H9 (cell line): ENCODE data around the gene ABCD1. TPM values are rescaled to one million over a fixed set of nuclear protein-coding genes. Genes with fewer than 3 reads are reported as not detected.

Experiments
- DNase-seq: peaks from one replicate; pipeline ENCODE4 v3.0.0-alpha.2; 2017
- H2AFZ ChIP-seq: one replicate; pipeline ENCODE4 v1.6.1; 2013; ENCODE audit warnings: mild to moderate bottlenecking, low read length, control low read depth, moderate library complexity
- H2AK5ac ChIP-seq: 2 replicates; pipeline ENCODE4 v1.6.1; 2013; ENCODE audit warnings: low read length, control low read depth, mixed read lengths; ENCODE audit not compliant: insufficient read length
- H2BK120ac ChIP-seq: one replicate; pipeline ENCODE4 v1.6.1; 2013; ENCODE audit warnings: low read depth, mild to moderate bottlenecking, low read length, control low read depth, inconsistent platforms; ENCODE audit not compliant: poor library complexity, severe bottlenecking
- H2BK12ac ChIP-seq: 2 replicates; pipeline ENCODE4 v1.6.1; 2013; ENCODE audit warnings: low read length, control low read depth, mixed read lengths, low read depth; ENCODE audit not compliant: insufficient read length
- H2BK15ac ChIP-seq: 2 replicates; pipeline ENCODE4 v1.6.1; 2013; ENCODE audit warnings: low read depth, low read length, control low read depth
- H2BK20ac ChIP-seq: one replicate; pipeline ENCODE4 v1.6.1; 2013; ENCODE audit warnings: low read depth, mild to moderate bottlenecking, low read length, control low read depth, inconsistent platforms; ENCODE audit not compliant: poor library complexity, severe bottlenecking
- H2BK5ac ChIP-seq: 2 replicates; pipeline ENCODE4 v1.6.1; 2013; ENCODE audit warnings: low read length, control low read depth, mixed read lengths; ENCODE audit not compliant: insufficient read length
- H3K14ac ChIP-seq: 2 replicates; pipeline ENCODE4 v1.6.1; 2013; ENCODE audit warnings: low read length, control low read depth; ENCODE audit not compliant: insufficient read depth
- H3K18ac ChIP-seq: 2 replicates; pipeline ENCODE4 v1.6.1; 2013; ENCODE audit warnings: low read depth, mild to moderate bottlenecking, mixed read lengths, low read length, control low read depth; ENCODE audit not compliant: insufficient read length
- H3K23ac ChIP-seq: 2 replicates; pipeline ENCODE4 v1.6.1; 2013; ENCODE audit warnings: low read length, control low read depth, mixed read lengths, low read depth; ENCODE audit not compliant: insufficient read length
- H3K23me2 ChIP-seq: 2 replicates; pipeline ENCODE4 v1.6.1; 2013; ENCODE audit warnings: low read depth, mild to moderate bottlenecking, mixed read lengths, low read length, control low read depth; ENCODE audit not compliant: insufficient read length, poor library complexity, severe bottlenecking
- H3K27ac ChIP-seq: 2 replicates; pipeline ENCODE4 v1.5.1; 2013; ENCODE audit warnings: low read length, control low read depth, mixed read lengths, low read depth; ENCODE audit not compliant: insufficient read length
- H3K27me3 ChIP-seq: 2 replicates; pipeline ENCODE4 v1.6.1; 2013; ENCODE audit warnings: low read length, control low read depth, inconsistent platforms; ENCODE audit not compliant: insufficient read depth
- H3K4ac ChIP-seq: 2 replicates; pipeline ENCODE4 v1.6.1; 2013; ENCODE audit warnings: low read depth, mild to moderate bottlenecking, control low read depth, inconsistent platforms, low read length, moderate library complexity
- H3K4me1 ChIP-seq: 2 replicates; pipeline ENCODE4 v1.6.1; 2013; ENCODE audit warnings: low read length, control low read depth, inconsistent platforms; ENCODE audit not compliant: insufficient read depth
- H3K4me2 ChIP-seq: 2 replicates; pipeline ENCODE4 v1.6.1; 2013; ENCODE audit warnings: low read length, control low read depth, mixed read lengths; ENCODE audit not compliant: insufficient read length, insufficient read depth
- H3K56ac ChIP-seq: 2 replicates; pipeline ENCODE4 v1.6.1; 2013; ENCODE audit warnings: low read depth, mild to moderate bottlenecking, mixed read lengths, low read length, control low read depth; ENCODE audit not compliant: insufficient read length
- H3K79me1 ChIP-seq: 2 replicates; pipeline ENCODE4 v1.6.1; 2013; ENCODE audit warnings: low read depth, mild to moderate bottlenecking, moderate library complexity, low read length, control low read depth, inconsistent platforms; ENCODE audit not compliant: insufficient read depth, poor library complexity, severe bottlenecking
- H3K79me2 ChIP-seq: 2 replicates; pipeline ENCODE4 v1.6.1; 2013; ENCODE audit warnings: low read length, control low read depth, inconsistent platforms; ENCODE audit not compliant: insufficient read depth
- H3K9ac ChIP-seq: 2 replicates; pipeline ENCODE4 v1.6.1; 2013; ENCODE audit warnings: low read length, control low read depth, mixed read lengths; ENCODE audit not compliant: insufficient read length; ENCODE audit errors: extremely low read depth
- H3K9me3 ChIP-seq: one replicate; pipeline ENCODE4 v1.6.1; 2013; ENCODE audit warnings: low read depth, low read length, inconsistent platforms; ENCODE audit not compliant: control insufficient read depth
- H3T11ph ChIP-seq: one replicate; pipeline ENCODE4 v1.6.1; 2013; ENCODE audit warnings: mild to moderate bottlenecking, low read length, control low read depth, inconsistent platforms
- H4K20me1 ChIP-seq: one replicate; pipeline ENCODE4 v1.6.1; 2013; ENCODE audit not compliant: control insufficient read depth, insufficient read length, insufficient read depth
- H4K5ac ChIP-seq: 2 replicates; pipeline ENCODE4 v1.6.1; 2013; ENCODE audit warnings: low read depth, mild to moderate bottlenecking, mixed read lengths, low read length, control low read depth; ENCODE audit not compliant: insufficient read length
- H4K8ac ChIP-seq: replicated peaks from 2 replicates; pipeline ENCODE4 v1.6.1; 2013; ENCODE audit warnings: low read length, control low read depth, mixed read lengths, low read depth; ENCODE audit not compliant: insufficient read length
- H4K91ac ChIP-seq: 2 replicates; pipeline ENCODE4 v1.6.1; 2013; ENCODE audit warnings: low read depth, mild to moderate bottlenecking, moderate library complexity, mixed read lengths, low read length, control low read depth; ENCODE audit not compliant: insufficient read length
- H3K27ac Mint-ChIP-seq, 3 experiments: 2 replicates in 2 of 3; 3 replicates in 1 of 3; pipeline ENCODE4 v1.8.0; 2020 to 2021; ENCODE audit warnings: mixed read lengths in 3 of 3, mild to moderate bottlenecking in 1 of 3, moderate library complexity in 1 of 3
- H3K27me3 Mint-ChIP-seq: 2 replicates; pipeline ENCODE4 v1.8.0; 2021; ENCODE audit warnings: low read depth, mild to moderate bottlenecking, moderate library complexity, mixed read lengths
- H3K36me3 Mint-ChIP-seq, 3 experiments: 2 replicates in 2 of 3; 3 replicates in 1 of 3; pipeline ENCODE4 v1.8.0; 2020 to 2021; ENCODE audit warnings: low read depth in 3 of 3, mixed read lengths in 3 of 3; ENCODE audit not compliant: insufficient read depth in 1 of 3
- H3K4me1 Mint-ChIP-seq, 2 experiments: 2 replicates each; pipeline ENCODE4 v1.8.0; 2020; ENCODE audit warnings: mixed read lengths in 2 of 2
- H3K4me3 Mint-ChIP-seq, 2 experiments: 2 replicates in 1 of 2; 3 replicates in 1 of 2; pipeline ENCODE4 v1.8.0; 2020 to 2021; ENCODE audit warnings: mild to moderate bottlenecking in 2 of 2, mixed read lengths in 2 of 2, moderate library complexity in 1 of 2
- H3K9me3 Mint-ChIP-seq, 2 experiments: 2 replicates in 1 of 2; 3 replicates in 1 of 2; pipeline ENCODE4 v1.8.0; 2020; ENCODE audit warnings: mild to moderate bottlenecking in 2 of 2, mixed read lengths in 2 of 2, moderate library complexity in 1 of 2
- CTCF ChIP-seq: fragments of 200-600 bp; sonication (generic); conservative IDR thresholded peaks from 3 replicates; pipeline ENCODE4 v1.8.0; 2021; ENCODE audit warnings: antibody characterized with exemption, mild to moderate bottlenecking
- WGBS: extraction: QIAGEN DNeasy Blood & Tissue Kit; methylation state at CpG from one replicate; pipeline ENCODE4 v1.1.7; 2013; ENCODE audit warnings: missing lambda C conversion rate, low lambda C conversion rate, mixed read lengths; ENCODE audit not compliant: insufficient read length; ENCODE audit errors: extremely low coverage; 5-methylcytosine and 5-hydroxymethylcytosine counted together
- total RNA-seq: library from RNA; stranded (reverse); gene quantifications from 2 replicates; pipeline ENCODE4 v1.2.1, GENCODE V29; 2021

Gene ABCD1
- total RNA-seq, 1 experiment from 2014 or later: 11.1 TPM

- Histone ChIP-seq H3K9ac (no peak overlapping the region), H2BK15ac (no peak overlapping the region), H3K18ac (no peak overlapping the region), H3K79me2 (no peaks in the 10 kb centered on the region), H2BK20ac (no peak overlapping the region), H2BK5ac (no peak overlapping the region), H3T11ph (no peak overlapping the region), H2BK120ac (no peak overlapping the region), H3K4me2 (no peak overlapping the region), H3K79me1 (no peaks in the 10 kb centered on the region), H3K23me2 (no peaks in the 10 kb centered on the region), H3K23ac (no peak overlapping the region), H3K27me3 (no peaks in the 10 kb centered on the region), H2BK12ac (no peak overlapping the region), H4K8ac (no peak overlapping the region), H4K5ac (no peak overlapping the region), H2AK5ac (no peak overlapping the region), H3K4ac (no peak overlapping the region), H3K4me1 (no peaks in the 10 kb centered on the region), H3K14ac (no peak overlapping the region), H3K56ac (no peak overlapping the region), H4K20me1 (no peaks in the 10 kb centered on the region), H2AFZ (no peak overlapping the region), H4K91ac (no peak overlapping the region), H3K27ac (no peak overlapping the region), H3K9me3 (peaks cover 21% of the 10 kb centered on the region)
- Mint-ChIP-seq H3K36me3 (peaks cover 17 to 48% (median 29%) of the 10 kb centered on the region in 3 experiments), H3K27me3 (no peaks in the 10 kb centered on the region), H3K4me3 (no peak overlapping the region), H3K9me3 (peaks cover 50 to 71% of the 10 kb centered on the region in 2 experiments), H3K27ac (no peak overlapping the region), H3K4me1 (no peaks in the 10 kb centered on the region)
- TF ChIP-seq CTCF: no peak
- no peak for DNase-seq
- WGBS: no CpG with 5 or more reads among the region's 15 CpGs
Observed at GRCh38 chrX:153786669-153787068, 62.0 kb downstream of the ABCD1 start.
